Measurements from ENCODE around the gene AP3B1. TPM values are rescaled to one million over a fixed set of nuclear protein-coding genes. Genes with fewer than 3 reads are reported as not detected.

The AP3B1 gene
- total RNA-seq, 1 experiment from 2014 or later, result 45.3 TPM

Other genes with a start within 250 kb of the AP3B1 start
- 28.7 and 30.2 TPM in 2 replicates for gene SCAMP1, start 65.9 kb upstream of the AP3B1 start, total RNA-seq (2021)